Colonic mucosa (tissue), 4 donors: Measurements from ENCODE around the gene ATIC. TPM values are rescaled to one million over a fixed set of nuclear protein-coding genes. Genes with fewer than 3 reads are reported as not detected.

ENCODE experiments used
- DNase-seq: peaks from one replicate; pipeline ENCODE4 v3.0.0-alpha.2; 2020
- H3K27ac ChIP-seq: fragments of 200-600 bp; one replicate; pipeline ENCODE4 v1.8.0; 2021
- H3K27me3 ChIP-seq: fragments of 200-600 bp; one replicate; pipeline ENCODE4 v1.8.0; 2021
- H3K36me3 ChIP-seq: fragments of 200-600 bp; one replicate; pipeline ENCODE4 v1.8.0; 2021
- H3K4me1 ChIP-seq: fragments of 200-600 bp; one replicate; pipeline ENCODE4 v1.8.0; 2021; ENCODE audit warnings: mild to moderate bottlenecking
- H3K4me3 ChIP-seq: fragments of 200-600 bp; one replicate; pipeline ENCODE4 v1.8.0; 2021
- H3K9ac ChIP-seq, 2 donors: one replicate each; pipeline ENCODE4 v1.7.0; 2013; ENCODE audit warnings: control low read depth in 2 of 2, low read depth in 2 of 2, low read length in 2 of 2
- H3K9me3 ChIP-seq: fragments of 200-600 bp; one replicate; pipeline ENCODE4 v1.8.0; 2021
- intact Hi-C: fragments of 100-400 bp; cut with DNase I; formaldehyde crosslinking; loops from one replicate; pipeline ENCODE4 v1.14.1; 2022
- total RNA-seq, 2 donors: library from RNA; stranded (reverse); fragmentation: NEBNext Ultra II Directional in 1 of 2; extraction: Animal tissue kit (Norgen Biotek cat#: 25700) in 1 of 2; gene quantifications; one replicate each; pipeline ENCODE4 v1.2.1, GENCODE V29; 2021
- TF ChIP-seq, protein P1 (sequence below): fragments of 200-600 bp; IDR thresholded peaks from one replicate; pipeline ENCODE4 v1.8.0; 2022; ENCODE audit warnings: antibody characterized with exemption, mild to moderate bottlenecking
- donor health status: healthy.
- donor health status: DM: no; HTN: no; CAD: no.
- donor health status: DM: no; HTN: no; CAD: no.

Gene ATIC
- total RNA-seq, 2 donors from 2014 or later: 68.8 to 148 TPM

DNA sequence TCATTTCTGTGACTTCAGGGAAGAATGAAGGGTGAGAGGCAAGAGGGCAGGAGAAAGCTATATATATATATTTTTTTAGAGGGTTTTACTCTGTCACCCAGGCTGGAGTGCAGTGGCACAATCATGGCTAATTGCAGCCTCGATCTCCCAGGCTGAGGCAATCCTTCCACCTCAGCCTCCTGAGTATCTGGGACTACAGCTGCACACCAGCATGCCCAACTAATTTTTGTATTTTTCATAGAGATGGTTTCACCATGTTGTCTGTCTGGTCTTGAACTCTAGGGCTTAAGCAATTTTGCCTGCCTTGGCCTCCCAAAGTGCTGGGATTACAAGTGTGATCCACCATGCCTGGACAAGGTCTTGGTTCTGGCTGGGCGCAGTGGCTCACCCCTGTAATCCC, 3.4 kb downstream of the ATIC start:
- TF ChIP-seq, protein P1, sequence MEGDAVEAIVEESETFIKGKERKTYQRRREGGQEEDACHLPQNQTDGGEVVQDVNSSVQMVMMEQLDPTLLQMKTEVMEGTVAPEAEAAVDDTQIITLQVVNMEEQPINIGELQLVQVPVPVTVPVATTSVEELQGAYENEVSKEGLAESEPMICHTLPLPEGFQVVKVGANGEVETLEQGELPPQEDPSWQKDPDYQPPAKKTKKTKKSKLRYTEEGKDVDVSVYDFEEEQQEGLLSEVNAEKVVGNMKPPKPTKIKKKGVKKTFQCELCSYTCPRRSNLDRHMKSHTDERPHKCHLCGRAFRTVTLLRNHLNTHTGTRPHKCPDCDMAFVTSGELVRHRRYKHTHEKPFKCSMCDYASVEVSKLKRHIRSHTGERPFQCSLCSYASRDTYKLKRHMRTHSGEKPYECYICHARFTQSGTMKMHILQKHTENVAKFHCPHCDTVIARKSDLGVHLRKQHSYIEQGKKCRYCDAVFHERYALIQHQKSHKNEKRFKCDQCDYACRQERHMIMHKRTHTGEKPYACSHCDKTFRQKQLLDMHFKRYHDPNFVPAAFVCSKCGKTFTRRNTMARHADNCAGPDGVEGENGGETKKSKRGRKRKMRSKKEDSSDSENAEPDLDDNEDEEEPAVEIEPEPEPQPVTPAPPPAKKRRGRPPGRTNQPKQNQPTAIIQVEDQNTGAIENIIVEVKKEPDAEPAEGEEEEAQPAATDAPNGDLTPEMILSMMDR: no peak
- intact Hi-C loops: no loop called here
- H3K4me3 ChIP-seq: no peak overlapping the region
- no peaks in the 10 kb centered on the region for H3K27me3 ChIP-seq
- no peaks in the 10 kb centered on the region for H3K9me3 ChIP-seq
- H3K36me3 ChIP-seq: no peaks in the 10 kb centered on the region
- no peak overlapping the region for H3K9ac ChIP-seq
- no peak for DNase-seq
- no peak overlapping the region for H3K27ac ChIP-seq
- H3K4me1 ChIP-seq: no peaks in the 10 kb centered on the region

DNA sequence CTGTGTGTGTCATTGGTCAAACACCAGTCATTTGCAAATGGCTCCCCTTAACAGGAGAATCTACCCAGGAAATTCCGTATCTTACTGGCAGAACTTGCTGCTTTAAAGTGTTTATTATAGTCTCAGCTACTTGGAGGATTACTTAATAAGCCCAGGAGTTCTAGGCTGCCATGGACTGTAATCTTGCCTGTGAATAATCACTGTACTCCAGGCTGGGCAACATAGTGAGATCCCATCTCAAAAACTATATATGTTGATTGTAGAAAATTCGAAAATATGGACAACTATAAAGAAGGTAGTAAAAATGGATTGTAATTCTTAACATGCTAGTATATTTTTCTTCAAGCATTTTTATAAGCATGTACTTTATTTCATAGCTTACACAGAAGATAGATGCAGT, 4.5 kb downstream of the ATIC start:
- no peaks in the 10 kb centered on the region for H3K36me3 ChIP-seq
- no peak overlapping the region for H3K4me3 ChIP-seq
- H3K27ac ChIP-seq: no peak overlapping the region
- H3K9ac ChIP-seq: no peak overlapping the region
- DNase-seq: no peak
- no peaks in the 10 kb centered on the region for H3K4me1 ChIP-seq
- H3K9me3 ChIP-seq: no peaks in the 10 kb centered on the region
- H3K27me3 ChIP-seq: no peaks in the 10 kb centered on the region
- intact Hi-C loops: no loop called here
- TF ChIP-seq, protein P1: no peak

DNA sequence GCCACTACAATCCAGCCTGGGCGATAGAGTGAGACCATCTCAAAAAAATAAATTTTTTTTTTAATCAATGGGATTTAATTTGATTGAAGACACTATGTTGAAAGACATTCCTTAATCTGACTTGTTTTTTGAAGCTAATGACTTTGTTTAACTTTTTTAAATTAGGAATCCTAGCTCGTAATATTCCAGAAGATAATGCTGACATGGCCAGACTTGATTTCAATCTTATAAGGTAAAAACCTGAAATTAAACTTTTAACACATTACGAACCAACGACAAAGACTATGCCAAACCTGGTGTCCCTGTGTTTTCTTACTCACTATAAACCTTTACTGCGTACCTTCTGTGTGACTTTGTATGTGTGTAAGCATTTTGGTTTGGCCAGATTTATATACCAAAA, 7.6 kb downstream of the ATIC start:
- H3K27ac ChIP-seq: no peak overlapping the region
- H3K9ac ChIP-seq: no peak overlapping the region
- TF ChIP-seq, protein P1: no peak
- no peaks in the 10 kb centered on the region for H3K9me3 ChIP-seq
- H3K36me3 ChIP-seq: no peaks in the 10 kb centered on the region
- H3K4me3 ChIP-seq: no peak overlapping the region
- intact Hi-C loops: no loop called here
- no peak for DNase-seq
- H3K4me1 ChIP-seq: no peaks in the 10 kb centered on the region
- H3K27me3 ChIP-seq: no peaks in the 10 kb centered on the region

DNA sequence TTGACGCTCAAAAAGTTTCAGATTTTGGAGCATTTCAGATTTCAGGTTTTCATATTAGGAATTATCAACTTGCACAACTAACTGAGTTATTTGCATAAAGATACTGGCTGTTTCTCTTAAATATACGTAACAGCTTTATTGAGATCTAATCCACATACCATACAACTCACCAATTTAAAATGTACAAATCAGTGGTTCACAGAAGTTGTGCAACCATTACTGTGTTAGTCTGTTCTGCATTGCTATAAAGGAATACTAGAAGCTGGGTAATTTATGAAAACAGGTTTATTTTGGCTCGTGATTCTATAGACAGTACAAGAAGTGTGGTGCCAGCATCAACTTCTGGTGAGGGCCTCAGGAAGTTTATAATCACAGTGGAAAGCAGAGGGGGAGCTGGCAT, 8.2 kb downstream of the ATIC start:
- Histone ChIP-seq H3K4me3 (no peak overlapping the region), H3K9ac (no peak overlapping the region), H3K27ac (no peak overlapping the region), H3K4me1 (no peaks in the 10 kb centered on the region), H3K9me3 (no peaks in the 10 kb centered on the region), H3K36me3 (no peaks in the 10 kb centered on the region), H3K27me3 (no peaks in the 10 kb centered on the region)
- intact Hi-C loops: no loop called here
- TF ChIP-seq, protein P1: no peak
- DNase-seq: no peak

DNA sequence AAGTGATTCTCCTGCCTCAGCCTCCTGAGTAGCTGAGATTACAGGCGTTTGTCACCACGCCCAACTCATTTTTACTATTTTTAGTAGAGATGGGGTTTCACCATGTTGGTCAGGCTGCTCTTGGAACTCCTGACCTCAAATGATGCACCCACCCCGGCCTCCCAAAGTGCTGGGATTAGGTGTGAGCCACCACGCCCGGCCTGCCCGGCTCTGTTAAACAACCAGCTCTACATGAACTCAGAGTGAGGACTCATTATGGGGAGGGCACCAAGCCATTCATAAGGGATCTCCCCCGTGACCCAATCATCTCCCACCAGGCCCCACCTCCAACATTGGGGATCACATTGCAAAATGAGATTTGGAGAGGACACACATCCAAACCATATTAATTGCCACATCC, 8.8 kb downstream of the ATIC start:
- Histone ChIP-seq H3K36me3 (no peaks in the 10 kb centered on the region), H3K27ac (no peak overlapping the region), H3K4me3 (no peak overlapping the region), H3K9ac (no peak overlapping the region), H3K9me3 (no peaks in the 10 kb centered on the region), H3K4me1 (no peaks in the 10 kb centered on the region), H3K27me3 (no peaks in the 10 kb centered on the region)
- intact Hi-C loops: no loop called here
- TF ChIP-seq, protein P1: no peak
- DNase-seq: no peak

DNA sequence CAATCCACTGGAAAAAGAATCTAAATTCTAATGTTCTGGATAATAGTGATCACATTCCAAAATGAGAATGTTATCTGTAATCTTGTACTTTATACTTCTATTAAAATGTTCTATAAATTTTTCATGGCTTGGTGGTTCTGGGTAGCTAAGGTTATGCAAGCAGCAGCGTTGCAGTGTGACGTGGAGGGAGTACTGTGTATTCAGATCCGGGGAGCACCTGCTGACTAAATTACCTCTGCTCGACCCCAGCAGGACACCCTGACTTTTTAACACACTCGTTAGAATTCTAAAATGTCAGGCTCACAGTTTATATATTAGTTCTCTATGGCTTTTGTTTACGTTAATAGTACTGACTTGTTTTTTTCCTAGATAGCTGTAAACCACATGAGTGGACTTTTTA, 13.0 kb downstream of the ATIC start:
- no peak for DNase-seq
- Histone ChIP-seq H3K9ac (no peak overlapping the region), H3K9me3 (no peaks in the 10 kb centered on the region), H3K27me3 (no peaks in the 10 kb centered on the region), H3K4me1 (no peaks in the 10 kb centered on the region), H3K36me3 (no peaks in the 10 kb centered on the region), H3K4me3 (no peak overlapping the region), H3K27ac (no peak overlapping the region)
- intact Hi-C loops: no loop called here
- TF ChIP-seq, protein P1: no peak
